ENCODE measurements around the gene ZBTB42. TPM values are rescaled to one million over a fixed set of nuclear protein-coding genes. Genes with fewer than 3 reads are reported as not detected.
"Not testable (repeated sequence)": the region's sequence is repeated elsewhere in the genome, so short reads cannot be mapped to it uniquely, and the experiment has no call there.

Gene ZBTB42
- polyA plus RNA-seq, 1 donor = 8.7 TPM

DNA sequence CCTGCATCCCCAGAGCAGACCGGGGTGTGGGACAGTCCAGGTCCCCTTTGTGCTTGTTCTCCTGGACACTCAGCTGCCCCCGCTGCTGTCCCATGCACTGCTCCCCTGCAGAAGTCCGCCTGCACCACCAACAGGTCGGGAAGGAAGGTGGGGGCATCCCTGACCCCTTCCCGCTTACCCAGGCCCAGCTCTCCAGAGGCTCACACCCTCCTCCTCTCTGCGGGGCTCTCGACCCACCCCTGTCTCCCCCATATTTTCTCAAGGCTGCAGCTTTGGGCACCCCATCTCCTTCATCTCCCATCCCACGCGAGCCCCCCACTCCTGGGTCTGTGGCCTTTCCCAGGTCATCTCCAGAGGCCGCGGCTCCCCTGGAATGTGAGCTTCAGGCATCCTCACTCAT lies 9.4 kb downstream of the ZBTB42 start:
- no peak for DNase-seq (ENCODE audit: low read depth)

GRCh38 chr14:104813286-104813685 lies 12.4 kb downstream of the ZBTB42 start:
- DNase-seq (ENCODE audit: low read depth) = no peak

DNA sequence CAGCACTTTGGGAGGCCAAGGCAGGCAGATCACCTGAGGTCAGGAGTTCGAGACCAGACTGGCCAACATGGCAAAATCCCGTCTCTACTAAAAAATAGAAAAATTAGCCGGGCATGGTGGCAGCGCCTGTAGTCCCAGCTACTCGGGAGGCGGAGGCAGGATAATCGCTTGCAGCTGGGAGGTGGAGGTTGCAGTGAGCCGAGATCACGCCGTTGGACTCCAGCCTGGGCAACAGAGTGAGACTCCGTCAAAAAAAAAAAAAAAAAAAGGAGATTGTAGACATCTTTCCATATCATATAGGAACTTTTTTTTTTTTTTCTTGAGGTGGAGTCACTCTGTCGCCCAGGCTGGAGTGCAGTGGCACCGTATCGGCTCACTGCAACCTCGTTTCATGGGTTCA lies 13.8 kb downstream of the ZBTB42 start:
- not testable (repeated sequence) for DNase-seq (ENCODE audit: low read depth)

GRCh38 chr14:104816616-104816884 lies 15.6 kb downstream of the ZBTB42 start:
- no peak for DNase-seq (ENCODE audit: low read depth)

DNA sequence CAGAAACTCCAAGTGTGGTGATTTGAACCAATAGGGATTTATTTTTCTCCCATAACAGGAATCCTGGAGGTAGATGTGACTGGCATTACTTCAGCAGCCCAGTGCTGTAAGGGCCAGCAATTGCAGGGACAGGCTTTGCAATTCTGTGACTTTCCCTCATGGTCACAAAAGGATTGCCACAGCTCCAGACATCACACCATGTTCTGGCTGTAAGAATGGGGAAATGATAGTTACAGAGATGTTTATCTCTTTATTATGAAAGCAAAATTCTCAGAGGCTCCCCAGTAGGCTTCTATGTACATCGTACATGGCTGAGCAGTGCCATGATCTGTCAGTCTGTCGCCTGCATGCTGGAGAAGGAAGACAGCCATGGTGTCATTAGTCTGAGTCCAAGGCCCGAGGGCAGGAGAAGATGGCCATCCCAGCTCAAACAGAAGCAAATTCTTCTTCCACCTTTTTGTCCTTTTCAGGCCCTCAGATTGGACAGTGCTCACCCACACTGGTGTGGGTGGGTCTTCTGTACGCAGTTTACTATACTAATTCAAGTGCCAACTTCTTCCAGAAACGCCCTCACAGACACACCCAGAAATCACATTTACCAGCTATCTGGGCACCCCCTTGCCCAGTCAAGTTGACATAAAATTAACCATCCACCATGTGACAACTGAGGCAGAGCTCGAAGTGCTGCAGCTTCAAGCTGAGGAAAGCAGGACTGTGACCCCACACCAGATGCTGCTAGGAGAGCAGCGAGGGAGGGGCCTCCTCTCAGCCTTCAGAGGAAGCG lies 17.2 kb downstream of the ZBTB42 start:
- no peak for DNase-seq (ENCODE audit: low read depth)

- no peak for DNase-seq (ENCODE audit: low read depth)
Measured at GRCh38 chr14:104818714-104819161, 17.8 kb downstream of the ZBTB42 start.

GRCh38 chr14:104819361-104819781 lies 18.5 kb downstream of the ZBTB42 start:
- no peak for DNase-seq (ENCODE audit: low read depth)

DNA sequence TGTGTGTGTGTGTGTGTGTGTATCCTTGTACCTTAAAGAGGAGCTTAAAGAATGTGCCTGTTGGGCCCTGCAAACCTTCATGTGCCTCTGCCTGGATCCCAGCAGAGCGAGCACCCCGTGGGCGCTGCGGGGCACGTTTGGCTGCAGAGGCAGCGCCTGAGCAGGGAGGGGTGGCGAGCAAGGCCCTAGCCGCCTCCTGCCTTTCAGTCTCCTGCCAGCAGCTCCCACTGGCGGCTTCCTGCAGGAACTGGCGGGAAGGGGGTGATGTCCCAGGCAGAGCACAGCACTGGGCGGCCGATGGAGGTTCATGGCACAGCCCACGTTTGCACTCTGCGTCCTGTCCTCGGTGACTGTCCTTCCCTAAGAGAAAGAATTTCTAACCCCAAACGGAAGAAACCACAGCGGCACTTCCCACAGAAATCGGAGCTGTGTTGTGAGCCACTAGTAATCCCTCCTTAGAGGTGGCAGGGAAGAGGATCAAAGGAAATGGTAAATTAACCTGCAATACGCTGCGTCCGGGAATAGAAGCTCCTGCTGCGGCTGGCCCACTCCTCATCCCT lies 19.8 kb downstream of the ZBTB42 start:
- no peak for DNase-seq (ENCODE audit: low read depth)

- no peak for DNase-seq (ENCODE audit: low read depth)
Measured at GRCh38 chr14:104821229-104821945, 20.5 kb downstream of the ZBTB42 start.

DNA sequence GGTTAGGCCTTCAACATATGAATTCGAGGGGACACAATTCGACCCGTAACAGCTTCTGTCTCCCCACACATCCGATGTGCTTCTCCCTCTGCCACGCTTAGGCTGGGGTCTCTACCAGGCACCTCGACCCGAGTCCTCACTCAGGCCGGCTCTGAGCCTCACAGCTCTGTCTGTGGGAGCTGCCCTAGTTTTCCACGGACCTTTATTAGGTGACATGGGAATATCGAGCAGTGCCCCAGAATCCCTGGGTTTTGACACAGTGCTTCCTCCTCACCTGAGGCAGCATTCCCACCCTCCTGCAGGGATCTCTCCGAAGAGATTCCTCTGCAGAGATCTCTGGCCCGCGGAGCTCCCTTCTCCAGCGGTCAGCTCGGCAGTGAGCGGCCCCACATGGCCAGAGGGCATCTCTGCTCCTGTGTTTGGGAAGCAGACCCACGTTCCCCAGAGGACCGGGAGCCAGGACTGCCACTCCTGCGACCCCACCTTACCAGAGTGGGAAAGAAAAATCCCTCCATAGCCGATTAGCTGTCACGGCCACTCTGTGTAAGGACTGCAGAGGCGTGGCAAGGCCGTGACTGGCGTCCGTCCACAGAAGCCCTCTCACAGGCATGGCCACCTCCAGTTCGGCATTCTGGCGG lies 21.2 kb downstream of the ZBTB42 start:
- DNase-seq (ENCODE audit: low read depth) = no peak

- no peak for DNase-seq (ENCODE audit: low read depth)
Measured at GRCh38 chr14:104822821-104823615, 22.1 kb downstream of the ZBTB42 start.

DNA sequence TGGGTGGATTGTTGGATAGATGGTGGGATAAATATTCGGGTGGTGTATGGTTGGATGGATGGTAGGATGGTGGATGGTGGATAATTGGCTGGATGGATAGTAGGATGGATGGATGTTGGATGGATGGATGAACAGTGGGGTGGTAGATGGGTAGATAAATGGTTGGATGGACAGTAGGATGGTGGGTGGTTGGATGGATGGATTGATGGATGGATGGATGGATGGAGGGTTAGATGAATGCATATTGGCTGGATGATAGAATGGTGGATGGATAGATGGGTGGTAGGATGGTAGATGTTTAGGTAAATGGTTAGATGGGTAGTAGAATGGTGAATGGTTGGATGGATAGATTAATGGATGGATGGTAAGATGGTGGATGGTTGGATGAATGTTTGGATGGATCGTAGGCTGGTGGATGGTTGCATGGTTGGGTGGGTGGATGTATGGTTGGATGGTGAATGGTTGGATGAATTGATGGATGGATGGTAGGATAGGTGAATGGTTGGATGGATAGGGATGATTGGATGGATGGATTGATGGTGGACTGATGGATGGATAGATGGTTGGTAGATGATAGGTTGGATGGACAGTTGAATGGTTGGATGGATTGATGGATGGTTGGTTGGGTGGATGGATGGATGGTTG lies 23.6 kb downstream of the ZBTB42 start:
- DNase-seq (ENCODE audit: low read depth) = no peak

- no peak for DNase-seq (ENCODE audit: low read depth)
Measured at GRCh38 chr14:104826189-104826860, 25.4 kb downstream of the ZBTB42 start.

DNA sequence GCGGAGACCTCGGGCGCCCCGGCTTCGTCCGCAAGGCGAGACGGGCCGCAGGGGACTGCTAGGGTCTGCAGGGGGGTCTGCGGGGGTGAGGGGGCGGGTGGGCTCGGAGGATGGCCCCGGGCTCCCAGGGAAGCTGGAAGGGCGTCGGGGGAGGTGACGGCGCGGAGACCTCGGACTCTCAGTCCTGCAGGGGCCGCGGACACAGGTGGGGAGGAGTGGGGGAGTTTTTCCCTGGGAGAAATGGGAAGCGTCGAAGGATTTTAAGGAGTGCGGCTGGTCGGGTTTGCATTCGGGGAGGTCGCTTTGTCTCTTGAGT lies 25.9 kb downstream of the ZBTB42 start:
- no peak for DNase-seq (ENCODE audit: low read depth)

- DNase-seq (ENCODE audit: low read depth) = no peak
Measured at GRCh38 chr14:104827177-104828055, 26.5 kb downstream of the ZBTB42 start.

DNA sequence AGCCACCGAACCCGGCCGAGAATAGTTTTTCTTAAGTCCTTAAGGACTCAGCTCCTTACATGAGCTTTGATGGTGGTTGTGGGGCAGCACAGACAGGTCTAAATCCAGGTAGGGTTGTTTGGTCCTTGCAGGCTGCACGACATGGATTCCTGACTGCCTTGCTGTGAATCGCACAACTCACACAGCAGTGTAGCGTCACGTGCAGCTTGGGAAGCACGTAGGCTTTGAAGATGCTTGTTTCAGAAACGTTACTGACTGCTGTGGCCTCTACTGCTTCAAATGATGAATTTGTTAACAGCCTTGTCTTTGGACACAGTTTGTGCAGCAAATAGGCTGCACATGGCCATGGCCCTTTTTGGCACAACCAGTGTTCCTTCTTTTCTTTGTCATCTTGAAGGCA lies 29.9 kb downstream of the ZBTB42 start:
- no peak for DNase-seq (ENCODE audit: low read depth)

DNA sequence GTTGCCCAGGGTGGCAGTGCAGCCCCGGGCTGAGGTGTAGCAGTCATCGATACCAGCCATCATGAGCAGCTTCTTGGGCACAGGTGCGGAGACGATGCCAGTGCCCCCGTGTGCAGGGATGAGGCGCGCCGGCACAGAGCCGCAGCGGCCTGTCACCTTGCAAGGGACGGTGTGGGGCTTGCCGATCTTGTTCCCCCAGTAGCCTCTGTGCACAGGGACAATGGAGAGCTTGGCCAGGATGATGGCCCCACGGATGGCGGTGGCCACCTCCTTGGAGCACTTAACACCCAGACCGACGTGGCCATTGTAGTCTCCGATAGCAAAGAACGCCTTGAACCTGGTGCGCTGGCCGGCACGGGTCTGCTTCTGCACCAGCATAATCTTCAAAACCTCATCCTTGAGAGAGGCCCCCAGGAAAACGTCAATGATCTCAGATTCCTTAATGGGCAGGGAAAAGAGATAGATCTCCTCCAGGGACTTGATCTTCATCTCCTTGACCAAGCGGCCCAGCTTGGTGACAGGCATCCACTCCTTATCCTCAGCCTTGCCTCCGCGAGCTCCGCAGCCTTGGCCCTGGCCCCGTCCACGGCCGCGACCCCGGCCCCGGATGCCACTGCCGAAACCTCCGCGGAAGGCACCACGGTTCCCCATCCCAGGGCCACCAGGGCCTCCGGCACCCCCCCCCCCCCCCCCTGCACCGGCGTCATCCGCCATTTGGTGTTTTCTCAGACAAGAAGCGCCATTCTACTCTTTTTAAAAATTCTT lies 35.5 kb downstream of the ZBTB42 start:
- DNase-seq (ENCODE audit: low read depth) = not testable (repeated sequence)

DNA sequence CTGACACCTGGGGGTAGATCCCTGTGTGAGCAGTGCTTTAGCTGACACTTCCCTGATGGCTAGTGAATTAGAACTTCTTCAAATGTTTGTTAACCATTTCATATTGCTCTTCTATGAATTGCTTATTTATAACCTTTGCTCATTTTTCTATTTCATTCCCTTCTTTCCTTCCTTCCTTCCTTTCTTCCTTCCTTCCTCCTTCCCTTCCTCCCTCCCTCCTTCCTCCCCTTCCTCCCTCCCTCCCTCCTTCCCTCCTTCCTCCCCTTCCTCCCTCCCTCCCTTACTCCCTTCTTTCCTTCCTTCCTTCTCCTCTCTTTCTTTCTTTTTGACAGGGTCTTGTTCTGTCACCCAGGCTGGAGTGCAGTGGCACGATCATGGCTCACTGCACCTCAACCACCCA lies 40.8 kb downstream of the ZBTB42 start:
- DNase-seq (ENCODE audit: low read depth) = no peak

DNA sequence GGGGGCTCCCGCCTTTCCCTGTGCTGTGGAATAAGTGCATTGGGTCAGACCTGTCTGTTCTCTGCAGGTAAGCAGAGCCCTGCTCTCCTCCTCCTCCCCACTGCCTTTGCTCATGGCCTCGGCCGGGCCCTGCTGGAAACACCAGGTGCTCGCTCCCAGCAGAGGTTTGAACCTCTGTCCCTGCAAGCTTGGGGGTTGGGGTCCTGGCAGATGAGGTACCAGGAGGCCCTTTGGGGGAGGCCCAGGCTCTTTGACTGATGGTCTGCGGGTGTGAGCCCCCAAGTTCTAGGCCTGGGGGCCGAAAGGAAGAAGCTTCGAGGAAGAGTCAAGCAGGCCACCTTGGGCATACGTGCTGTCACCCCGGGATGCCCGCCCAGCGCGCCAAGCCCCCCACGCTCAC lies 42.1 kb downstream of the ZBTB42 start:
- no peak for DNase-seq (ENCODE audit: low read depth)

All from forelimb muscle (tissue), 1 donor.